RWPE1 (cell line): ENCODE data around the gene TMEM14A.

Experiments
- CTCF ChIA-PET: fragments of 350-600 bp; sonication (Branson Sonifier 250); formaldehyde crosslinking; extraction: SDS; loops from one replicate; lab custom pipeline; 2021; lab: Yijun Ruan, JAX
- POLR2A ChIA-PET: fragments of 400-600 bp; formaldehyde crosslinking; extraction: SDS; loops from one replicate; lab custom pipeline; 2020; ENCODE audit warnings: antibody characterized with exemption; ENCODE audit not compliant: low non-redundant PET; lab: Yijun Ruan, JAX
- DNase-seq: peaks from one replicate; pipeline ENCODE4 v3.0.0; 2012; ENCODE audit warnings: low spot score
- H3K27ac ChIP-seq: fragments of 450-650 bp; 2 replicates; pipeline ENCODE4 v1.5.1; 2017
- TF ChIP-seq, protein P1 (sequence below): fragments of 450-650 bp; conservative IDR thresholded peaks from 2 replicates; pipeline ENCODE4 v1.5.1; 2017; ENCODE audit warnings: low read depth, mild to moderate bottlenecking

TMEM14A gene

DNA sequence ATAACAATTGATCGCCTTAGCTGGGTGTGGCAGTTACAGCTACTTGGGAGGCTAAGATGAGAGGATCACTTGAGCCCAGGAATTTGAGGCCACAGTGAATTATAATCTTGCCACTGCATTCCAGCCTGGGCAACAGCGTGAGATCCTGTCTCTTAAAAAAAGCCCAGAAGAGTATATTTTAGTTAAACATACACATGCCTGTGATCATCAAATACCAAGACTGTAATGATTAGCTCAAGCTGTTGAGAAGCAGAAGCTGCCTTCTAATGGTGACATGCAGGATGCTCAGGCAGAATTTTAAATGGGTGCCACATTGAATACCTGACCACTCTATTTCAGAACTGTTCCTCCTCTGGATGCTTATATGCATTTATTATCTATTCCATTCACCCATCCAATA is 8.9 kb upstream of the TMEM14A start:
- H3K27ac ChIP-seq: no peak overlapping the region
- TF ChIP-seq, protein P1, sequence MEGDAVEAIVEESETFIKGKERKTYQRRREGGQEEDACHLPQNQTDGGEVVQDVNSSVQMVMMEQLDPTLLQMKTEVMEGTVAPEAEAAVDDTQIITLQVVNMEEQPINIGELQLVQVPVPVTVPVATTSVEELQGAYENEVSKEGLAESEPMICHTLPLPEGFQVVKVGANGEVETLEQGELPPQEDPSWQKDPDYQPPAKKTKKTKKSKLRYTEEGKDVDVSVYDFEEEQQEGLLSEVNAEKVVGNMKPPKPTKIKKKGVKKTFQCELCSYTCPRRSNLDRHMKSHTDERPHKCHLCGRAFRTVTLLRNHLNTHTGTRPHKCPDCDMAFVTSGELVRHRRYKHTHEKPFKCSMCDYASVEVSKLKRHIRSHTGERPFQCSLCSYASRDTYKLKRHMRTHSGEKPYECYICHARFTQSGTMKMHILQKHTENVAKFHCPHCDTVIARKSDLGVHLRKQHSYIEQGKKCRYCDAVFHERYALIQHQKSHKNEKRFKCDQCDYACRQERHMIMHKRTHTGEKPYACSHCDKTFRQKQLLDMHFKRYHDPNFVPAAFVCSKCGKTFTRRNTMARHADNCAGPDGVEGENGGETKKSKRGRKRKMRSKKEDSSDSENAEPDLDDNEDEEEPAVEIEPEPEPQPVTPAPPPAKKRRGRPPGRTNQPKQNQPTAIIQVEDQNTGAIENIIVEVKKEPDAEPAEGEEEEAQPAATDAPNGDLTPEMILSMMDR: no peak
- ChIA-PET CTCF (interaction anchor here (2.3 to 2.7 kb wide), 3 partner anchors 10 to 254 kb away, joined by 12 to 18 read pairs (median 15); no protein-coding TSS in a partner anchor), POLR2A (no interaction called here)
- no peak for DNase-seq

DNA sequence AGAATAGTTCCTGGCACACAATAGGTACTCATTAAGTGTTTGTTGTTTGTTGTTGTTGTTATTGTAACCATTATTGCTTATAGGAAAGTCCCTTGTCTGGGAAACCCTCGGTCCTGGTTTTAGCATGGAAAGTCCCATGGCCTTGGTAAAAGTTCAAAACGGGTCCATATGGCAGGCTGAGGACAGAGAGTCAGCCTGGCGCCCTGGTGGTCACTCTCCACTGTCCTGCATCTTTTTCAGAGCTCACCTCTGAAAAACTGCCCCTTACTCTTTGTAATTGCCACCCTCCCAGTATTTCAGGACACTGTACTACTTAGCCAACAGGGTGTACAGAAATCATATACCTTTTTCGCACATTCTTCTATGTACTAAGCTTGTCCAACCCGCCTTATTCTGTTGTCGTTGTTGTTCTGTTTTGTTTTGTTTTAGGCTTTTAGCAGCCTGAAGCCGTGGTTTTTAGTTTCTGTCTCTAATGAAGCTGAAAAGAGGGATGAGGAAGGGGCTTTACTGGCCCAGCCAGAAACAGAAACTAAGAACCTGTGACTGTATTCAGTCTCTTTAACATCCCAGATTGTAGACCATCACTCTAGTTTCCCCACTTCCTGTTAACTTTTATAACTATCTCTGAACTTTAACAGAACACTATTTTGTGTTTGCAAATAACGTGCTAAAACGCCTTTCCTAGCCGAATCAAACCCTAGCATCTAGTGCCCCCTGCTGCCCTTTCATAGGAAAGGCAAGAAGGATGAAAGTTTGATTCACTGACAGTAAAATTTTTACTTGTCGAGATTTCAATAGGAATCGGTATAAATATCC is 7.6 kb upstream of the TMEM14A start:
- ChIA-PET CTCF (interaction anchor here (0.6 to 2.7 kb wide), 10 partner anchors 9 to 830 kb away, joined by 3 to 18 read pairs (median 4); no protein-coding TSS in a partner anchor), POLR2A (no interaction called here)
- TF ChIP-seq, protein P1: peak; percentile 81
- peak; percentile 64 for DNase-seq
- H3K27ac ChIP-seq: peak overlapping the region; percentile 76

DNA sequence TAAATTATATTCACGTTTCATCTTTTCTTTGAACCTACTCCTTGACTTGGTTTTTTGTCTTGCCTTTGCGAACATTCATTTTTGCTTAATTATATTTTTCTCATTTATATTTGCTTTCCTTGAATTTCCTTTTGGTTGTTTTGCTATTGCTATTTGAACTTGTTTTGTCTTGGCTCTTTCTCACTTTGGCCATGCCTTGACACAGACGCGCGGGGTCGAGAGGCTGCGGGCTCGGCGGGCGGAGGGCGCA is 7.1 kb upstream of the TMEM14A start:
- TF ChIP-seq, protein P1: peak; percentile 55; the same call in 1 of the 2 replicates
- ChIA-PET CTCF (interaction anchor here (1.0 to 2.5 kb wide), 3 partner anchors 247 to 259 kb away, joined by 3 to 18 read pairs (median 15); no protein-coding TSS in a partner anchor), POLR2A (no interaction called here)
- peak overlapping the region; percentile 76 for H3K27ac ChIP-seq
- DNase-seq: no peak

DNA sequence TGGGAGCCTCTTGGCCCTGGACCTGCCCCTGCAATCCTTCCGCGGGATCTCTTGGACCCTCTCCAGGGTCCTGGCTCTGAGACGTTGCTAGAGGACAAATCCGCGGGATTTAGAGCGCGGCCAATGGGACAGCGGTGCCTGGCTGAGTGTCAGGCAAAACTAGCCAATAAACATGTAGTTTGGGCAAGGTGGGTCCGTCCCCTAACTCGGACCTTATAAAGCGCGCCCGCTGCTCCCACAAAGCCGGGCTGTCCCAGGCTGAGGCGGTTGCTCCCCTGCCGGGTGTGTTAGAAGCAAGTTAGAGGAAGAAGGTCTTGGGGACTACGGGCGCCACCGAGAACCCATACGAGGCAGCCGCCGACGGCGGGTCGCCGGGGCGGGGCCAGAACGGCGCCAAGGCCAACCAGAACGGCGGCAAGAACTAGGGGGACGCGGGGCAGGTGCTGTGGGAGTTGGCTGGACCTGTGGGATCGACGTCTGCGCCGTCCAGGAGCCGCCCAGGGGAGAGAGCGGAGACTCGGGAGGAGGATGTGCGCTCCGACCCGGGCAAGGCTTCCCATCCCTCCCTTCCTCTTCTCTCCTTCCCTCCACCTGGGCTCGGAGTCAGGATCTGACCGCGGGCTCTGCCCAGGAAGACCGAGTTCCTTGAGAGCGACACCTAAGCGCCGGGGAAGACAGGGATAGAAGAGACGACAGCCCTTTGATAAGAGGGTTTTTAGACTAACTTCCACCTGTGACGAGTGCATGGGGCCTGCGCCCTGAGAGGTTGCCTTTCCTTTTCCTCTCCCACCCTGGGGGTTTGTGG is 6.5 kb upstream of the TMEM14A start:
- POLR2A ChIA-PET: no interaction called here

DNA sequence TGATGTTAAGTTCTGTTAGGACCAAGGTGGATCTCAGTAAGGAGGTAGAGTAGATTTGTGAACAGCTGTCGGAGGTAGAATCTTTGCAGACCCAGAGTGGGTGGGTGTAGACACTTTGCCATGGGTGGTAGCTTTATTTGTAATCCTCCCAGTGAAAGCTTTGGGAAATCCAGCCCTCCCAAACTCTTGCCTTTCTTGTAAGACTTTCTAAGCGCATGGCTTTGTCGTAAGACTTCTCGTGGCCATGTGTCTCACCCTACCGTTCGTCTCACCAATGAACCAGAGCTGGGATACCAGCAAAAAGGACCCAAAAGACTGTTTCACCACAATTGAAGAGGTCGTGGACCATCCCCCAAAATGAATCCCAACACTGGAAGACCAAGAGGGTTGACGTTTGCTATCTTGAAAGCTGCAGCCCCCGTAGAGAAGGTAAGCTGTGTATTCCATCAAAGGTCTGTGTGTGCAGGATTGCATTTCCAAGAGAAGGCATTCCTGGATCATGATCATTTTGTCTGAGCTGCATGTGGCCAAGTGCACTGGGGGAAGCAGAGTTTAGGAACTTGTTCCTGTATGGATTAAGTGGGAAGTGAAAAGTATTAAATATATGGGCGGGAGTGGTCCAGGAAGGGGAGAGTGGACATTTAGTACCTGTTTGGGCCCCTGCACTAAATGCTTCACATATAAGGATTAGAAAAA is 5.8 kb upstream of the TMEM14A start:
- DNase-seq: no peak
- ChIA-PET CTCF (interaction anchor here (0.6 to 1.0 kb wide), 4 partner anchors 89 to 401 kb away, joined by 3 to 4 read pairs (median 4); partner anchors contain the start of gene GSTA4), POLR2A (no interaction called here)
- no peak overlapping the region for H3K27ac ChIP-seq
- TF ChIP-seq, protein P1: no peak

More for the DNA sequence above, 6.5 kb upstream of the TMEM14A start:
- DNase-seq: peak; percentile 98
- CTCF ChIA-PET: interaction anchor here (0.7 to 1.0 kb wide), 3 partner anchors 259 to 400 kb away, joined by 3 to 4 read pairs (median 4); partner anchors contain the start of gene GSTA4
- TF ChIP-seq, protein P1: no peak
- H3K27ac ChIP-seq: peak overlapping the region; percentile 76
